ENCODE measurements around the gene HNF4A. TPM values are rescaled to one million over a fixed set of nuclear protein-coding genes. Genes with fewer than 3 reads are reported as not detected.

HNF4A gene
- total RNA-seq, 2 donors from 2014 or later = not detected

DNA sequence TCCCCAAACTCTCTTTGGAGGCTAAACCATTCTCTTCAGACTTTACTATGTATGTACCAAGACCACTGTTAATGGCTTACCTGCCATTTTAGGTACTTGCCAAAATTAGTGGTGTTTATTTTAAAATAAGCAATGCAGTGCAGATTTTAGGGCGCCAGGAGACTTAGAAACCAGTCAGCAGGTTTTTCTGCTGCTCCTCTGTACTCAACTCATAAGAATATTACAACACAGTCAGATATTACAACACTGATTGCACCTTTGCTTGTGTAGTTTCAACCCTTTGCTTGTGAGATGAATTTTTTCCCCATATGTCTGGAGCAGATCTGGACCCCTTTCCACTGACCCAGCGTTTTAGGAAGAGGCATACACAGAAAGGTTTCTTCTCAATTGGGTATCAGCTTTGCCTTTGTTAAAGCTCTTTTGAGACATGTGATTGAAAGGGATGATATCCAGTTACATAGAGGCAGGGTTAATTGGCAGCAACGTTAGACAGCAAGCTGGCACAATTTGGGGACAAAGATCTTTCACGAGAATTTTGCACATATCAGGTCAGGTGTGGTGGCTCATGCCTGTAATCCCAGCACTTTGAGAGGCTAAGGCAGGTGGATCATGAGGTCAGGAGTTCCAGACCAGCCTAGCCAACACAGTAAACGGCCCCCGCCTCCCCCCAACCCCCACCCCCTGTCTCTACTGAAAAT lies 126.4 kb downstream of the HNF4A start:
- DNase-seq (ENCODE audit: low spot score in 2 of 2) (no peak), ATAC-seq (no peak)
- Mint-ChIP-seq H3K27ac (no peak overlapping the region), H3K9me3 (no peaks in the 10 kb centered on the region), H3K36me3 (peaks cover 5 to 7% of the 10 kb centered on the region in 2 donors)

DNA sequence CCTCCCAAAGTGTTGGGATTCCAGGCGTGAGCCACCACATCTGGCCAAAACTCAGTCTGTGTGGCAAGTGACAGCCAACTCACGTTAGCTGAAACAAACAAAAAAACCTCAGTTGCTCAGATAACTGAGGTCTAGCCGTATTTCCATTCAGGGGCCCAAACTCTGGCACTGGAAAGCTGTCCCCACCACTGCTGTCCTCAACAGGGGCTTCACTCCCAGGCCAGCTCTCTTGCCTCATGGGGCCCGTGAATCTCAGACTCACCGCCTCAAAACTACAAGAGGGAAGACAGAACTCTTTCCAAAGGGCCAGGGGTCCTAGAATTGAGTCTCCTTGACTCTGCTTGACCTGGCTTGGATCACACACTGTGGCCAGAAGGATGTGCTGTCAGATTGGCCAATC lies 127.6 kb downstream of the HNF4A start:
- peaks cover 5 to 7% of the 10 kb centered on the region in 2 donors for H3K36me3 Mint-ChIP-seq
- H3K27ac Mint-ChIP-seq = peak overlapping the region in 1 of 2 donors; percentile 44
- no peaks in the 10 kb centered on the region for H3K9me3 Mint-ChIP-seq
- ATAC-seq = no peak
- no peak for DNase-seq (ENCODE audit: low spot score in 2 of 2)

Other genes starting within 250 kb of the HNF4A start
- gene JPH2, start 168.5 kb upstream of the HNF4A start, total RNA-seq = under 1 TPM in 1 of 2 donors, not detected in 1; 0.97 TPM
- gene OSER1, start 144.9 kb upstream of the HNF4A start, total RNA-seq = 10 to 100 TPM; 32.2 to 42.8 TPM
- not detected for gene GDAP1L1, start 108.4 kb upstream of the HNF4A start, total RNA-seq
- gene FITM2, start 44.5 kb upstream of the HNF4A start, total RNA-seq = 1 to 10 TPM; 2.3 to 2.7 TPM
- gene R3HDML, start 18.7 kb upstream of the HNF4A start, total RNA-seq = not detected
- 10 to 100 TPM in 1 of 2 donors, 1 to 10 TPM in 1; 7.5 to 15.4 TPM for gene TTPAL, start 120.2 kb downstream of the HNF4A start, total RNA-seq
- 10 to 100 TPM; 58.2 to 59.8 TPM for gene SERINC3, start 166.4 kb downstream of the HNF4A start, total RNA-seq
- 10 to 100 TPM in 1 of 2 donors, 1 to 10 TPM in 1; 2.0 to 10.5 TPM for gene PKIG, start 226.9 kb downstream of the HNF4A start, total RNA-seq

Measured in activated naive CD4-positive, alpha-beta T cell treated with anti-CD3 and anti-CD28 coated beads, Interleukin-2, amount 50 U/mL, for 72 hours (primary cell).